Measurements from ENCODE around the gene GDF15.

GDF15 gene

DNA sequence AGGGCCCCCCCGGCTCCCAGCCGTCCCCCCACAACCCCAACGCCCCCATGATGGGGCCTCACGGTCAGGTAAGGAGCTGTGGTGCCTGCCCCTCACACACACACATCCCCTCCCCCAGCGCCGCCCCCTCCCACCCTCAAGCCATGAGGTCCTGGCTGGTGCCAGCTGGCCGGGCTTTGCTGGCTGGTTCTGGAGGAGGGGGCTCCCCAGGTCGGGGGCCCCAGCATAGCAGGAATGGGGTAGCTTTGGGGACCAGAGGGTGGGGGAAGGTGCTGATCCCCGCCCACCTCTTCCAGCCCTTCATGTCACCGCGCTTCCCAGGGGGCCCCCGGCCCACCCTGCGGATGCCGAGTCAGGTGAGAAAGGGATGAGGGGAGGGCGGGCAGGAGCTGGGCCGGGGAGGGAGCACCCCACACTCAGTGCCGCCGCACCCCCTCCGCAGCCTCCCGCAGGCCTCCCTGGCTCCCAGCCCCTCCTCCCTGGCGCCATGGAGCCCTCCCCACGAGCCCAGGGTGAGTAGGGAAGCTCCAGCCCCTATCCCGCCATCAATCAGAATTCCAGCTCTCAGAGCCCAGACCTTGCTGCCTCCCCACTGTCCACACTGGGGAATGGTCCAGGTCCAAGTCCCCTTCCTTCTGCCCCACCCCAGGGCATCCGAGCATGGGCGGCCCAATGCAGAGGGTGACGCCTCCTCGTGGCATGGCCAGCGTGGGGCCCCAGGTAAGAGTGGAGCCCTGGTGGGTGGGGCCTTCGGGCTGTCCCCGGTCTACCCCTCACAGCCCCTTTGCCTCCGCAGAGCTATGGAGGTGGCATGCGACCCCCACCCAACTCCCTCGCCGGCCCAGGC, 45.6 kb downstream of the GDF15 start:
- no peak for DNase-seq

DNA sequence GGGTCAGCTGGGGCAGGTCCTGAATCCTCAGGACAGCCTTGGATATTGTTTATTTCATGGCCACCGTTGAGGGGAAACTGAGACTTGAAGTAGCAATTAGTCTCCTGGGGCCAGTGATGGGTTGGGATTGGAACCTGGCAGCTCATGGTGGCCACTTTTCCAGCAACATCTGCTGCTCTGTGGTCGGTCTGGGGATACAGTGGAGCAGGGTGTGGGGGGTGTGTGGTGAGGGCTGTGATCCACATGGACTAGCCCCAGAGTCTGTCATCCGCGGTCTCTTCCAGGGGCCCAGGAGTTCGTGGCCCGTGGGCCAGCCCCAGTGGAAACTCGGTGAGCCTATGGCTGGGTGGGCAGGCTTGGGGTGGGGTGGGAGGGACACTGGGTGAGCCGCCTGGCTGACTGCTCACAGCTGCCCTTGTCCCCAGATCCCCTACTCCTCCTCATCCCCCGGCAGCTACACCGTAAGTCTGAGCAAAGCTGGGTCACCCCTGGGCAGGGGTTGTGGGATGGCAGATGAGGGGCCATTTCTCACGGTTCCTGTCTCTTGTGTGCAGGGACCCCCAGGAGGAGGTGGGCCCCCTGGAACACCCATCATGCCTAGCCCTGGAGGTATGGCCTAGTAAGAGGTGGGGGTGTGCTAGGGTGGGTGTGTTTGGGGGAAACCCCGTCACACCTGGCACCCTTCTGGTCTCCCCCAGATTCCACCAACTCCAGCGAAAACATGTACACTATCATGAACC, 46.5 kb downstream of the GDF15 start:
- DNase-seq, result no peak

DNA sequence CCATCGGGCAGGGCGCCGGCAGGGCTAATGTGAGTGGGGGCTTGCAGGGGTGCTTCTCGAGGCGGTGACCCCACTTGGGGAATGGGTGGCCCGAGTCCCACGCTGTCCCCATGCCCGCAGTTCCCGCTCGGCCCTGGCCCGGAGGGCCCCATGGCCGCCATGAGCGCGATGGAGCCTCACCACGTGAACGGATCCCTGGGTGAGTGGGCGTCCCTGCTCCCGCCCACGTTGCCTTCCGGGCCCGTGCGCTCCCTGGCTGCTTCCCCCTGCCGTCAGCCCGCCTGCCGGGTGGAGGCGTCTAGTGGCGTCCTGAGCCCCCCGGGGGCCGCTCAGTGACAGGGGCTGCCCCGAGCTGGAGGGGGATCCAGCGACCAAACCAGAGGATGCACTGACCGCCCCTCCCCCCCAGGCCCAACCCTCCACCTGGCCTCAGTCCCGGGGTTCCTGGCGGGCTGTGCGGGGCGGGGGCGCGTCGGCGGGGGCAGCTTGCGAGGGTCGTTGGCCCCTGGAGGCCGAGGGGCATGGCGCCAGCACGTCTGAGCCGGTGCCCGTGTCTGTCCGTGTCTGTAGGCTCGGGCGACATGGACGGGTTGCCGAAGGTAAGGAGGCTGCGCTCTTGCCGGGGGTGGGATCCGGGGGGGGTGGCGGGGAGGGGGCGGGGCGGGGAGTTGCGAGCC, 47.2 kb downstream of the GDF15 start:
- no peak for DNase-seq

DNA sequence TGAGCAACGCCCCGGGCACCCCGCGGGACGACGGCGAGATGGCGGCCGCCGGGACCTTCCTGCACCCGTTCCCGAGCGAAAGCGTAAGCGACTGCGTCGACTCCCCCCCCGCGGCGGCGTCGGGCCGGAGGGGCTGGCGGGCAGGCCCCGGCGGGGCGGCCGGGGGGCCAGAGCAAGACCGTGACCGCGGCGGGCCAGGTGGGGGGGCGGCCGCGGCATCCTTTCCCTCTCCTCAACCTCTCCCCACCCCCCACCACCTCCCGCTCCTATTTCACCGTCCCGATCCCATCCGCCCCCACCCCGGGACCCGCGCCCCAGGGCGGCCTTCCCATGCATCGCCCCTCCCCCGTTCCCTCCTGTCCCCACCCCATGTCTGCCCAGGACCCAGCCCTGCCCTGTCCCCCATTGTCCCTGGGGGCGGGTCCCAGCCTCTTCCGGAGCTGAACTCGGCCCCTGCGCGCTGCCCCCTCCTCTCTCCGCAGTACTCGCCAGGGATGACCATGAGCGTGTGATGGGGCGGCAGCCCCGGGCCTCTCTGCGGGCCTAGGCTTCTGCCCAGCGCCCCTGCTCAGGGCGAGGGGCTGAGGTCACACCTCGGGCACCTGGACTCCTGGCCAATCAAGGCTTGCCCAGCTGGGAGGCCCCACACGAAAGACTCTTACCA, 47.9 kb downstream of the GDF15 start:
- DNase-seq, result no peak

DNA sequence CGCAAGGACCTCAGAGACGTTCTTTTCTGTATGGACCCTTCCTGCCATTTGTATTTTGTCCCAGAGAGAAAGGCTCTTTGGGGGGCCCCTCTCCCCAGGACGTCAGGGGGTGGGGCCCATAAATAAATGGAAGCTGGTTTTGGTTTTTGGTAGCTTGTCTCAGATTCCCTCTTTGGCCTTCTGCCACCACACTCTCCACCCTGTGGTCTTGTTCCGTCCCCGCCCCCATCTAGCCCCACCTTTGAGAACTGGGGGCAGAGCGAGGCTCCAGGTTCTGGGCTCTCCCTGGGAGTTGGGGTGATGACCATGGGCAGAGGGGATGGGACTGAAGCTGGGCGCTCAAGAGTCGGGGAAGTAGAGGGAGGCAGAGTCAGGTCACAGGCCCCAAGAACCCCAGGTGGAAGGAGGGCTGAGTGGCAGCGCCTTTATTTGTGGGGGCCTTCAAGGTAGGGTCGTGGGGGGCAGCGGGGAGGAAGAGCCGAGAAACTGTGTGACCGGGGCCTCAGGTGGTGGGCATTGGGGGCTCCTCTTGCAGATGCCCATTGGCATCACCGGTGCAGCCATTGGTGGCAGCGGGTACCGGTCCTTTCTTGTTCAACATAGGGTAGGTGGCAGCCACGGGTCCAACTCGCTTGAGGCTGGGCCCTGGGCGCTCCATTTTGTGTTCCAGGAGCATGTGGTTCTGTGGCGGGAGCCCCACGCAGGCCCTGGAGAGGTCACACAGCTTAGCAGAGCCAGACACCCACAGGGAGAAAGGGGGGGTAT, 48.6 kb downstream of the GDF15 start:
- no peak for DNase-seq

DNA sequence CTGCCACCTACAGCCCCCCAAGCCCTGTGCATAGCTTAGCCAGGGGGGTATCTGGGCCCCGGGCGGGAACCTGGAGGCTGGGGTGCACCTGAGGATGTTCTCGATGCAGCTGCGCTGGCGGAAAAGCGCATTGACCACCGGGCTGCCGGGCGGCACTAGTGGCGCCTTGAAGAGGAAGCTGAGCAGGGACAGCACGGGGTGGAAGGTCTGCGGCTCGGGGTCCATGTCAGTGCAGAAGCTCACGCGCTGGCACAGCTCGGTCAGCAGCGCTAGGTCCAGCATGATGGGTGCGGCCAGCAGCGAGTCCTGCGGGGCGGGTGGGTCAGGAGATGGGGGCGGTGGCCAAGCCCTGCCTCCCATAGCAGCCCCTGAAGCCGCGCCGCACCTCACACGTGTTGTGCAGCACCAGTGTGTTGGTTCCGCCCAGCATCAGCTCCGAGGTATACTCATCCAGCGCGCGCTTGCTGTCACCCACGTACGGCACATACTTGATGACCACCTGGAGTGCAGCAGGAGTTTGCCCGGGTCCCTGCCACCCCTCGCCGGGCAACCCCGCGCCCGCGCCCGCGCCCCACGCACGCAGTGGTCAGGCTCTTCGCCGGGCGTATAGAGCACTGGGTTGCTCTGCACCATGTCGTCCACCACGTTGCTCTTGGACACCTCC, 49.4 kb downstream of the GDF15 start:
- no peak for DNase-seq

DNA sequence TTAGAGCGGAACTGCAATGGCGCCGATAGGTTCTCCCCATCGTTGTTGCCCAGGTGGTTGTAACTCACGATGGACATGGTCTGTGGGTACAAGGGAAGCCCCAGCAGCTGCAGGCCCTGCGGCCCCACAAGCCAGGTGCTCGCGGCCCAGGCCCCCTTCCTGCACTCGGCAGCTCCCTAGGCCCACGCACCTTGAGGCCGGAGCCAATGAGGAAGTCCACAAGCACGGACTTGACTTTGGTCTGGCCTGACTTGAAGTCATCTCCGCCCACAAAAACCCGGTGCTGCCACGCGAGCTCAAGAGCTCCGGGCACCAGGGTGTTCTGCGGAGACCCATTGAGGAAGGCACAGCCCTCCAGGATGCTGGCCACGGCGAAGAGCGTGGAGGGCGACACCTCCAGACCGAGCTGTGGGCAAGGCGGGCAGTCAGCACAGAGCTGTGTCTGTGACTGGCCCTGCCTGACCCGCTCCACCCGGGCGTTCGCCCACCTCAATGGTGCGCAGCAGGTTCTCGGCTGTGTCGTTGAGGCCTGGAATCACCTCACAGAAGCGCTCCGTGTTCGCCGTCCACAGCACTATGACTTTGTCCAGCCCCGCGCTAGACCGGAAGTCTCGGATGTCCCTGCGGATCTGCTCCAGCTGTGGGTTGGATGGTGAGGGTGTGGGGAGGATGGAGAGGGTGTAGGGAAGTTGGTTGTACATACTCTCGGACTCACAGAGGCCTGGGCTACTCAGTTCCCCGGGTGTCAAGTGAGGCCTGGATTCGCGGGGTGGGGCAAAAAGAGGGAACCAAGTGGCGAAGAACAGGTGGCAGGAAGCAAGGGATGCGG, 50.1 kb downstream of the GDF15 start:
- no peak for DNase-seq

DNA sequence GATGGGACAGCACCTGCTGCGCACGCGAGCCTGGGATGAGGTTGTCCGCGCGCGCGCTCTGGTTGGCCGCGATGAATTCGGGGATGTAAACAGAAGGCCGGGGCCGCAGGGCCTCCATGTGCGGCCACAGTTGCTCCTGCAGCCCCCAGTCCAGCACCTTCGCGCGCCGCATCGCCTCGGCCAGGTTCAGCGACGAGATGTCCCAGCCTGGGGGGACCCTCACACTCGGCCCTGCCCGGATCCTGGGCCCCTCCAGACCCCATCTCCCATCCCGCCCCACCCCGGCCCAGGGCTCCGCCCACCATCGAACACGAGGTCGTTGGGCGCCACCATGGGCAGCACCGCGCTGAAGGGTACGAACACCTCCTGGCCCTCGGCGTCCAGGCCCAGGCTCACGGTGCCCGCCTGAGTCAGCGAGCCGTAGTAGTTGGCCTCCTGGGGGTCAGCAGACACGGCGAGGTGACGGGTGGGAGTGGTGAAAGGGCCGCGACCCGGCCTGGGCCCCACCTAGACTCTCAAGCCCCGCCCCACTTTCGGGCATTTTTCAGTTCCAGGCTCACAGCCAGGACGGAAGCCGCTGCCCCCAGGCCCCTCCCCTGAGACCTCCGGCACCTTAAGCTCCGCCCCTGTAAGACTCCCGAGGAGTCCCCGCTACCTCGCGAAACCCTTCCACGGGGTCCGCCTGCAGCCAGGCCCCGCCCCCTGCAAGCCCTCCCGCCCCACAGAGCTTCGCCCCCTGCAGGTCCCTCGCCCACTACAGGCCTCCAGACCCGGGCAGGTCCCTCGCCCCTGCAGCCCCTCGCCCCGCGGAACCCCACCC, 50.9 kb downstream of the GDF15 start:
- peak; percentile 84 for DNase-seq

DNA sequence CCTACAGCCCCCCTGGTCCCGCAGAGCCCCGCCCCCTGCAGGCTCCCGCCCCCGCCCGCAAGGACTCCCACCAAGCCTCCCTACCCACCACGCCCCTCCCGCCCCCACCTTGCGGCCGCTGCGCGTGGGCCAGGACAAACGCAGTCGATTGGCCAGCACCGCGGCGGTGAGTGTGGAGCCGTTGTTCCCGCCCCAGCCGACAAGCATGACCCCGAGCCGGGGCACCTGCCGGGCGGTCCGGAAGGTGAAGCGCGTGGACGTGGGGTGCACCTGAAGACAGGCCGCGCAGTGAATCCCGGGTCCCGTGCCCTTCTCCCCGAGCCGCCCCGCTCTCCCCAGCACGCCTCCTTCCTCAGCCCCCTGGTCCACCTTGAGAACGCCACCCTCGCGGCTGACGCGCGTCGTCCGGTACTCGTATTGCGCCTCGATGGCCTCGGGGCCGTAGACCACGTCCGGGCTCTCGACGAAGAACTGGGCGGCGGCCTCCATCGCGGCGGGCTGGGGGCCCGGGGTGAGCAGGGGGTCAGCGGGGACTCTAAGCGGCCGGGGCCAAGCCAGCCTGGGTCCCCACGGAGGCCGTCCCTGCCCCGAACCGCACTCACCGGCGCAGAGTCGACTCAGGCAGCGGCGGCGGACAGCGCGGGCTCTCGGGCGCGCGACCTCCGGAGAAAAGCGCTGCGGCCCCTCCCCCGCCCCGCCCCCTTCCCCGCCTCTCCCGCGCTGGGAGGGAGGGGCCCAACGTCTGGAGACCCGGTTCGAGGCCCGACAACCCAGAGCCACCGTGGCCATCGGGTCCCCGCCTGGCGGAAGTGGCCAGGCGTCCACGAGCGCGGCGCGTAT, 51.8 kb downstream of the GDF15 start, which contains the start of gene ISYNA1:
TSS of gene ISYNA1 (minus strand) at position 643 of the 840 bp plus-strand sequence. CDS start at position 489, 154 bp downstream.
- DNase-seq, result peak; percentile 36

DNA sequence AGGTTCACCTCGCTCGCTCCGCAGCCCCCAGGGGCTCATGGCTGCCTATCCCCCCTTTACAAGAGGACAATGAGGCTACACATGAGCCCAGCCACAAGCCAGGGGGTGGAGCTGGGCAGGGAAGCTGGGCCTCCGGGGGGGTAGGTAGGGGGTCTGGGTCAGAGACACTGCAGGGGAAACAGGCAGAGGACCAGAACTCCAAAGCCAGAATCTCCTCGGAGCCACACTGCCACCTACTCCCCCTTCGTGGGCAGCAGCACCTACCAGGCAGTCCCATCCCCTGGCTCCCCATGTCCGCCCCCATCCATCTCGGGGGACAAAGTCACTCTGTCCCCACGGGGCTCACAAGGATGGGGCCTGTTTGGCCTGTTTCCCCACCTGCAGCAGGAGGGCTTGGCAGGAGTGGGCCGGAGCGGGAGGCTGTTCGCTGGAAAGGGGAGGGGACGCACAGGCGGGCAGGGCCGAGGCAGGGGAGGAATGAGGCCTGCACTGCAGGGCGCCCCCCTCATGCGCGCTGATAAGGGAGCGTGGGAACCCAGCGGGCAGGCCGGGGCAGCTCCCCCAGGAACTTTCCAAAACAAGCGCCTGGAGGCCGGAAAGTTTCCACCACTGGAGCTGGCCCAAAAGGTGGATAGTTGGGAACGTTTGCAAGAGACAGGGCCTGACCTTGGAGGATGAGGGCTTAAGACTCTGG, 52.5 kb downstream of the GDF15 start:
- DNase-seq, result peak; percentile 51

Data from fibroblast of skin of back (primary cell).